Measurements from ENCODE around the gene MACROD2.

MACROD2 gene

DNA sequence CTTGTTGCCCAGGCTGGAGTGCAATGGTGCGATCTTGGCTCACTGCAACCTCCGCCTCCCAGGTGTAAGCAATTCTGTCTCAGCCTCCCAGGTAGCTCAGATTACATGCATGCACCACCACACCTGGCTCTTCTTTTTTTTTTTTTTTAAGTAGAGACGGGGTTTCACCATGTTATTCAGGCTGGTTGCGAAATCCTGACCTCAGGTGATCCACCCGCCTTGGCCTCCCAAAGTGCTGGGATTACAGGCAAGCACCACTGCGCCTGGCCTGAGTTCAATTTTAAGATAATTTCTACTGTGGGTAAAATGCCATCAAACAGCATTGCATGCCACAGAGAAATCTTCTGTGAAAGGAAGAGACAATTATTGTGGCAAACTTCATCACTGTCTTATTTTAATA lies 1944.8 kb downstream of the MACROD2 start:
- Histone ChIP-seq H3K4me1 (ENCODE audit: control insufficient read depth in 1 of 2, insufficient read depth in 2 of 2, low read length in 2 of 2) (no peaks in the 10 kb centered on the region), H3K27ac (ENCODE audit: low read length) (no peak overlapping the region), H3K36me3 (ENCODE audit: control insufficient read depth in 1 of 2, insufficient read depth in 2 of 2, low read length in 2 of 2) (no peaks in the 10 kb centered on the region), H3K27me3 (ENCODE audit: low read depth, low read length) (no peaks in the 10 kb centered on the region), H3K9me3 (ENCODE audit: control insufficient read depth in 1 of 2, low read length in 2 of 2) (peaks cover 8 to 10% of the 10 kb centered on the region in 2 donors), H3K4me3 (ENCODE audit: low read depth in 1 of 2, low read length in 2 of 2) (no peak overlapping the region)

DNA sequence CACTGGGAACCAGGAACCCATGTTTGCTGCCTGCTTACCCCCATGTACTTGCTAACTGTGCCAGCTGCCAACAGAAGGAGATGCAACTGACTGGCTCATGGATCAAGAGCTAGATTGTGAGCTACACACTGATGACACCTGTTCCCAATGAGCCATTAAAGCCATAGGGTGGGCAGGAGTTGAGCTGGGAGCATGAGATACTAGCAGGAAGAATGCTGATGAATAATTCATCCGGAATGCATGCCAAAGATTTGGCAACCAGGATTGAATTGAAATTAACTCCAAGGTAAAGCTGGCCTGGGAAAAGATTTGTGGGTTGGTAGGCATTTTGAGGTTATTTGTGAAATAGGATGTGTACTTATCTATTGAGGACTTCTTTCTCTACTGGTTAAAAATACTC lies 1946.8 kb downstream of the MACROD2 start:
- H3K27me3 ChIP-seq (ENCODE audit: low read depth, low read length), result no peaks in the 10 kb centered on the region
- no peak overlapping the region for H3K27ac ChIP-seq (ENCODE audit: low read length)
- no peaks in the 10 kb centered on the region for H3K36me3 ChIP-seq (ENCODE audit: control insufficient read depth in 1 of 2, insufficient read depth in 2 of 2, low read length in 2 of 2)
- H3K4me1 ChIP-seq (ENCODE audit: control insufficient read depth in 1 of 2, insufficient read depth in 2 of 2, low read length in 2 of 2), result no peaks in the 10 kb centered on the region
- no peak overlapping the region for H3K4me3 ChIP-seq (ENCODE audit: low read depth in 1 of 2, low read length in 2 of 2)
- peaks cover 8 to 10% of the 10 kb centered on the region in 2 donors for H3K9me3 ChIP-seq (ENCODE audit: control insufficient read depth in 1 of 2, low read length in 2 of 2)

DNA sequence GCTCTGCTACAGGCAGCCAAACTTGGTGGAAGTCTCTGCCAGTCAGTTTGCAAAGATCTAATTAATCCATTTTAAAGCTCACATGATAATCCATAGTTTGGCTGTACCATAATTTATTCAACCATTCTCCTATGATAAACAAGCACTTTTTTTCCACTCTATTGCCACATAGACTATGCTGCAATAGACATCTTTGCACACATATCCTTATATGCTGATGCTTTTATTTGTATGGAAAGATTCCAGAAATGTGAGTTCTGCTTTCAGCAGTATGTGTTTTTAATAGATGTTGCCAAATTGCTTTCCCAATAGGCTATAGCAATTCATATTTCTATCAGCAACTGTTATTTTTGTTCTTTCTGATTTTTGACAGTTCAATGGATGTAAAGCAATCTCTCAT lies 1950.0 kb downstream of the MACROD2 start:
- H3K27me3 ChIP-seq (ENCODE audit: low read depth, low read length), result no peaks in the 10 kb centered on the region
- H3K36me3 ChIP-seq (ENCODE audit: control insufficient read depth in 1 of 2, insufficient read depth in 2 of 2, low read length in 2 of 2), result no peaks in the 10 kb centered on the region

DNA sequence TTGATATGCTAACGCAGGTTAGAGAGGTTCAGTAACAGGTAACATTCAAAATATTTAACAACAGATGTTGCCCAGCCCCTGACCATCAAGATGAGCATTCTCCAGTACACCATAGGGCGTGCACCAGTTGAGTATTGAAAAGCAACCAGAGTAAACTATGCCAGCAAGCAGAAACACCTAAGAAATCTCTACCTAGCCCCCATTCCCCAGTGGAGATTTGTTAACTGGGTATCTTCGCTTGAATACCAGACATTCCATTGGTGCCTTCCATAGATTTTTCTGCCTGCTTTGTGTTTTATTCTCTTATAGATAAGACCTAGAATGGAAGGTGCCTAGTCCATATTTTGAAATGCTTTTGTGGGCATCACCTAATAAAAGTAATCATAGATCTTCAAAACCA lies 1954.1 kb downstream of the MACROD2 start:
- no peak overlapping the region for H3K4me3 ChIP-seq (ENCODE audit: low read depth in 1 of 2, low read length in 2 of 2)
- no peak overlapping the region for H3K27ac ChIP-seq (ENCODE audit: low read length)
- H3K36me3 ChIP-seq (ENCODE audit: control insufficient read depth in 1 of 2, insufficient read depth in 2 of 2, low read length in 2 of 2), result no peaks in the 10 kb centered on the region
- peaks cover 0 to 2% of the 10 kb centered on the region in 2 donors for H3K9me3 ChIP-seq (ENCODE audit: control insufficient read depth in 1 of 2, low read length in 2 of 2)
- H3K27me3 ChIP-seq (ENCODE audit: low read depth, low read length), result no peaks in the 10 kb centered on the region
- H3K4me1 ChIP-seq (ENCODE audit: control insufficient read depth in 1 of 2, insufficient read depth in 2 of 2, low read length in 2 of 2), result no peaks in the 10 kb centered on the region

More for the DNA sequence above, 1950.0 kb downstream of the MACROD2 start:
- no peak overlapping the region for H3K27ac ChIP-seq (ENCODE audit: low read length)
- H3K4me3 ChIP-seq (ENCODE audit: low read depth in 1 of 2, low read length in 2 of 2), result no peak overlapping the region
- H3K9me3 ChIP-seq (ENCODE audit: control insufficient read depth in 1 of 2, low read length in 2 of 2), result no peaks in the 10 kb centered on the region
- no peaks in the 10 kb centered on the region for H3K4me1 ChIP-seq (ENCODE audit: control insufficient read depth in 1 of 2, insufficient read depth in 2 of 2, low read length in 2 of 2)

DNA sequence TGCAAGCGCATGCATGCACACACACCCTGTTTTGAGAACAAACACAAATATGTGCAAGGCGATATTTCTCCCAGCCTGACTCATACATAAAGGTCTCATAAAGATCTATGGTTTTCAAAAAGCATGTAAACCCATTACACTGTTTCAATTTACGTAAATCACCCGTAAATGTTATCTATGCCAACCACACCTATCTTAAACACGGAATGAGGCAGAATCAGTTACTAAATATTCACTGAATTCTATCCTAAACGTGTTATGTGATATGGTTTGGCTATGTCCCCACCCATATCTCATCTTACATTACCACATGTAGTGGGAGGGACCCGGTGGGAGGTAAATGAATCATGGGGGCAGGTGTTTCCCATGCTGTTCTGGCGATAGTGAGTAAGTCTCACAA lies 1956.3 kb downstream of the MACROD2 start:
- no peak overlapping the region for H3K4me3 ChIP-seq (ENCODE audit: low read depth in 1 of 2, low read length in 2 of 2)
- H3K9me3 ChIP-seq (ENCODE audit: control insufficient read depth in 1 of 2, low read length in 2 of 2), result peaks cover 0 to 2% of the 10 kb centered on the region in 2 donors
- H3K27ac ChIP-seq (ENCODE audit: low read length), result no peak overlapping the region
- H3K36me3 ChIP-seq (ENCODE audit: control insufficient read depth in 1 of 2, insufficient read depth in 2 of 2, low read length in 2 of 2), result no peaks in the 10 kb centered on the region
- no peaks in the 10 kb centered on the region for H3K27me3 ChIP-seq (ENCODE audit: low read depth, low read length)
- no peaks in the 10 kb centered on the region for H3K4me1 ChIP-seq (ENCODE audit: control insufficient read depth in 1 of 2, insufficient read depth in 2 of 2, low read length in 2 of 2)

DNA sequence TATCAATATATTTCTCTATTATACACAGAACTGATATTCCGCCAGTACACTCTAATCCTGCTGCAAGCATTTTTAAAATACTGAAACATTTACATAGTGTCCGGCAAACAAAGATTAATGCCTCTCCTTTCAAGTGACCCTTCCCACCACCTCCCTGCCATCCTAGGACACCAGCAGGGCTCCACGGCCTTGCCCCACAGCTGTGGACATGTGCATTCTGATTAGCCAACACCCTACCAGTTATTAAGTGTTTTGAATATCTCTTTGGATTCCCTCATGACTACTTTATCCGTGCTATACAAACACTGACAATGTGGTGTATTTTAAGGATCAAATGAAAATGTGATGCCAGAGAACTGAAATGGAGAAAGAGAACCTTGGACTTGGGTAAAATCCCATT lies 1962.8 kb downstream of the MACROD2 start:
- H3K36me3 ChIP-seq (ENCODE audit: control insufficient read depth in 1 of 2, insufficient read depth in 2 of 2, low read length in 2 of 2), result no peaks in the 10 kb centered on the region
- H3K27me3 ChIP-seq (ENCODE audit: low read depth, low read length), result no peaks in the 10 kb centered on the region
- no peaks in the 10 kb centered on the region for H3K9me3 ChIP-seq (ENCODE audit: control insufficient read depth in 1 of 2, low read length in 2 of 2)
- no peaks in the 10 kb centered on the region for H3K4me1 ChIP-seq (ENCODE audit: control insufficient read depth in 1 of 2, insufficient read depth in 2 of 2, low read length in 2 of 2)
- H3K4me3 ChIP-seq (ENCODE audit: low read depth in 1 of 2, low read length in 2 of 2), result no peak overlapping the region
- H3K27ac ChIP-seq (ENCODE audit: low read length), result no peak overlapping the region

DNA sequence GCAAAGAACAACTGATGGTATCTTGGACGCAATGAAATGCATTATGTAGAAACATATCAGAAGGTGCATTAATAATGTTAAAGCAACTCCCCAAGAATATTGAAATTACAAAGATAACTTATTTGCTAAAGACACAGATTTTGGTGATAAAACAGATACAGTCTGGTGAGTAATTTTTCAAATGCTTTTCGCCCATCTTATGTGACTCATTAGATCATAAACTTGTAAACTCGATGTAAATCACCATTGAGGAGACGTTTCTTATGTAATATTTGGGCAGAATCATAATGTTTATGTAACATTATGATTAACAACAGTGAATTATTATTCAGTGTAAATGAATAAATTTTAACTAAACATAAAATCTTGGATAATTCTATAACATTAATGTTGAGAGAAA lies 1969.8 kb downstream of the MACROD2 start:
- no peaks in the 10 kb centered on the region for H3K27me3 ChIP-seq (ENCODE audit: low read depth, low read length)
- no peaks in the 10 kb centered on the region for H3K4me1 ChIP-seq (ENCODE audit: control insufficient read depth in 1 of 2, insufficient read depth in 2 of 2, low read length in 2 of 2)
- H3K27ac ChIP-seq (ENCODE audit: low read length), result no peak overlapping the region
- H3K4me3 ChIP-seq (ENCODE audit: low read depth in 1 of 2, low read length in 2 of 2), result no peak overlapping the region
- no peaks in the 10 kb centered on the region for H3K36me3 ChIP-seq (ENCODE audit: control insufficient read depth in 1 of 2, insufficient read depth in 2 of 2, low read length in 2 of 2)
- no peaks in the 10 kb centered on the region for H3K9me3 ChIP-seq (ENCODE audit: control insufficient read depth in 1 of 2, low read length in 2 of 2)

DNA sequence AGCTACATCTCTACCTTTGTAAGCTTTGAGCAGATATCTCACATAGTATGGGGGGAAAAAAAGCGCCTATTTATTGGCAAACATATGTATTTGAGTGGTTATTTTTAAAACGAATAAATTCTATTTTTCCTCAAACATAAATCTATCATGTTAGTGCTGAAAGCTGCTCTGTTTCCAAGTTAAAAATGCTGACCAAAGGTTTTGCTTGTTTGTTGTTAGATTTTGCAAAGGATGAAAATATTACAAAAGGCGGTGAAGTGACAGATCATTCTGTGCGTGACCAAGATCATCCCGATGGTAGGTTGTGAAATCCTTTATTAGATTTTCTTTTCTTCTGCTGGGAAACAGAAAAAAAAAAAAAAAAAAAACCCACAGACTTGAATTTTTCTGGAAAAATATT lies 1972.0 kb downstream of the MACROD2 start:
- H3K9me3 ChIP-seq (ENCODE audit: control insufficient read depth in 1 of 2, low read length in 2 of 2), result peaks cover 0 to 4% of the 10 kb centered on the region in 2 donors

DNA sequence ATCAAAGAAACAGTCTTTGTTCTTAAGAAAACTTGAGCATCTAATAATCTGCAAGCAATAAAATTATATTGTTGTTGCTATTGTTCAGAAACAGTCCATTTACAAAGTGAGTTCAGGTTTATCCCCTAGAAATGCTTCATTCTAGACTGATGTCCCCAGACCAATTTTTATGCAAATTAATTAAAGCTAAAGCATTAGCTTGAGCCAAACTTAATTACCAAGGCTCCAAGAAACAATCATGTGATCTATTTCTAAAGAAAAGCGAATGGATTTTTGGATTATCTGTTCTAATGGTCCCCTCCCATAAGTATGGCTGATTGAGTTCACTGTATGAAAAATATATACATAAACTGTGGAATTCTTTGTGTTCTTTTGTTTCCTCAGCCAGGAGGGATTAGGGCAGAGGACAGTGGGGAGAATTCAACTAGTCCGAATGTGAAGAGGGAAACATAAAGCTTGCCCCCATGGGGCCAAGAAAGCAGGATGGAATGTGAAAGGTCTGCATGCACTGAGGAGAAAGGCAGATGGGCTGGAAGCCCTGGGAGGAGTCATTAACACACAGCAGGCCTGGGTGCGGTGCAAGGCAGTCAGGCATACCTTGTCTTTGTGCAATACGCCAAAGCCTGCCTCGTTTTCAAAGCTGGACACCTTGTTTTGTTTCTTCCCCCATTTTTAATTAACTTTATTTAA lies 1980.9 kb downstream of the MACROD2 start:
- H3K27me3 ChIP-seq (ENCODE audit: low read depth, low read length), result no peaks in the 10 kb centered on the region
- H3K4me3 ChIP-seq (ENCODE audit: low read depth in 1 of 2, low read length in 2 of 2), result no peak overlapping the region
- H3K36me3 ChIP-seq (ENCODE audit: control insufficient read depth in 1 of 2, insufficient read depth in 2 of 2, low read length in 2 of 2), result no peaks in the 10 kb centered on the region
- H3K9me3 ChIP-seq (ENCODE audit: control insufficient read depth in 1 of 2, low read length in 2 of 2), result peaks cover 0 to 7% of the 10 kb centered on the region in 2 donors
- H3K27ac ChIP-seq (ENCODE audit: low read length), result no peak overlapping the region
- H3K4me1 ChIP-seq (ENCODE audit: control insufficient read depth in 1 of 2, insufficient read depth in 2 of 2, low read length in 2 of 2), result no peaks in the 10 kb centered on the region

More for the DNA sequence above, 1972.0 kb downstream of the MACROD2 start:
- Histone ChIP-seq H3K27me3 (ENCODE audit: low read depth, low read length) (no peaks in the 10 kb centered on the region), H3K4me3 (ENCODE audit: low read depth in 1 of 2, low read length in 2 of 2) (no peak overlapping the region), H3K4me1 (ENCODE audit: control insufficient read depth in 1 of 2, insufficient read depth in 2 of 2, low read length in 2 of 2) (no peaks in the 10 kb centered on the region), H3K36me3 (ENCODE audit: control insufficient read depth in 1 of 2, insufficient read depth in 2 of 2, low read length in 2 of 2) (no peaks in the 10 kb centered on the region), H3K27ac (ENCODE audit: low read length) (no peak overlapping the region)

DNA sequence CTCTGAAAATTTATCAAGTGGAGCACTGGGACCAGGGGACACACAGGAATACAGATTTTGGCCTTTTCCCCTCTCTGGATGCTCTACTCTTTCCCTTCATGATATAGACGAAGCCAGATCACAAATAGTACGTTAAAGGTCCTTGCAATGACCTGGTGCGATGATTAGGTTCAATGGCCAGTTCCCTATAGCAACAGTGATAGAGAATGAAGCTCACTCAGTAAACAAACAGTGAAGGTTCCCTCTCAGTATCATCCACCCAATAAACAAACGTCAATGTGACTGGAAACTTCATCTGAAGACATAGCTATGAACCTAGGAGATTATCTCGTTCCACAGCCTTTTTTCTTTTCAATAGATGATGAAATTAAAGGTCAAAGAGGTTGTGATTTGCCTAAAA lies 1981.7 kb downstream of the MACROD2 start:
- no peaks in the 10 kb centered on the region for H3K4me1 ChIP-seq (ENCODE audit: control insufficient read depth in 1 of 2, insufficient read depth in 2 of 2, low read length in 2 of 2)

DNA sequence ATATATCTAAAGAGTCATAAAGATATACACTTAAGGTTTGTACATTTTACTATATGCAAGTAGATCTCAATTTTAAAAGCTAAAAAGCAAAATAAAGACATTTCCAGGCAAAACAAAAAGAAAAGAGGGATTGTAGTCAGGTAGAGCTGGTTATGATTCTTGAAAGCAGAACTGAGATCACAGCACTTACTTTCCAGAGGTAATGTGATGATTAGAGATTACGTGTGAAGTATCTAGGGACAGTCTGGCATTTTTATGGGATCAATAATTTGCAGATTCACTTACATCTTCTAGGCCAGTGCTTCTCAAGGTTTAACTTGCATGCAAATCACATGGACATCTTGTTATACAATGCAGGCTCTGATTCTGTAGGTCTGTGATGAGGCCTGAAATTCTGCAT lies 1982.4 kb downstream of the MACROD2 start:
- Histone ChIP-seq H3K9me3 (ENCODE audit: control insufficient read depth in 1 of 2, low read length in 2 of 2) (peaks cover 0 to 2% of the 10 kb centered on the region in 2 donors), H3K4me3 (ENCODE audit: low read depth in 1 of 2, low read length in 2 of 2) (no peak overlapping the region), H3K27ac (ENCODE audit: low read length) (no peak overlapping the region), H3K36me3 (ENCODE audit: control insufficient read depth in 1 of 2, insufficient read depth in 2 of 2, low read length in 2 of 2) (no peaks in the 10 kb centered on the region), H3K4me1 (ENCODE audit: control insufficient read depth in 1 of 2, insufficient read depth in 2 of 2, low read length in 2 of 2) (no peaks in the 10 kb centered on the region), H3K27me3 (ENCODE audit: low read depth, low read length) (no peaks in the 10 kb centered on the region)

More for the DNA sequence above, 1981.7 kb downstream of the MACROD2 start:
- no peaks in the 10 kb centered on the region for H3K27me3 ChIP-seq (ENCODE audit: low read depth, low read length)
- H3K9me3 ChIP-seq (ENCODE audit: control insufficient read depth in 1 of 2, low read length in 2 of 2), result peaks cover 0 to 2% of the 10 kb centered on the region in 2 donors
- H3K4me3 ChIP-seq (ENCODE audit: low read depth in 1 of 2, low read length in 2 of 2), result no peak overlapping the region
- no peaks in the 10 kb centered on the region for H3K36me3 ChIP-seq (ENCODE audit: control insufficient read depth in 1 of 2, insufficient read depth in 2 of 2, low read length in 2 of 2)
- H3K27ac ChIP-seq (ENCODE audit: low read length), result no peak overlapping the region

Measured in muscle layer of duodenum (tissue), 2 donors.